Omental fat pad (tissue), 4 donors: ENCODE results near the gene JMJD1C. TPM values are rescaled to one million over a fixed set of nuclear protein-coding genes. Genes with fewer than 3 reads are reported as not detected.
"Not testable (repeated sequence)": the region's sequence is repeated elsewhere in the genome, so short reads cannot be mapped to it uniquely, and the experiment has no call there.

Source experiments
- ATAC-seq: fragments of 150-250 bp; one replicate; pipeline ENCODE4 v1.9.1; 2016; ENCODE audit warnings: mild to moderate bottlenecking, moderate library complexity; ENCODE audit not compliant: low FRiP score
- DNase-seq: peaks from one replicate; pipeline ENCODE4 v3.0.0-alpha.2; 2019; ENCODE audit warnings: low spot score
- CTCF ChIP-seq, 3 donors: fragments of 450-650 bp; IDR thresholded peaks; one replicate each; pipeline ENCODE4 v1.5.1; 2016 to 2017; ENCODE audit warnings: antibody characterized with exemption in 3 of 3, mild to moderate bottlenecking in 3 of 3, moderate library complexity in 2 of 3
- total RNA-seq, 4 donors: library from RNA; depleted of rRNA; stranded (reverse); fragments of >200 nt; gene quantifications; one replicate each; pipeline ENCODE4 v1.1.0, GENCODE V29; 2016

Gene JMJD1C
- total RNA-seq, 4 donors from 2014 or later: 99.8 to 179 (median 149) TPM

GRCh38 chr10:63155388-63156020, 310.3 kb downstream of the JMJD1C start:
- TF ChIP-seq CTCF (IDR thresholded peaks at IDR 0.05): no peak

GRCh38 chr10:63154546-63155387, 311.0 kb downstream of the JMJD1C start:
- no peak for TF ChIP-seq CTCF (IDR thresholded peaks at IDR 0.05)
- ATAC-seq: no peak
- no peak for DNase-seq

More at GRCh38 chr10:63155388-63156020, 310.3 kb downstream of the JMJD1C start:
- DNase-seq (no peak), ATAC-seq (no peak)

- ATAC-seq, DNase-seq: not testable (repeated sequence)
Observed at GRCh38 chr10:63153868-63154545, 311.8 kb downstream of the JMJD1C start.

GRCh38 chr10:63150745-63151144, 315.0 kb downstream of the JMJD1C start:
- no peak for ATAC-seq

GRCh38 chr10:63146503-63146902, 319.3 kb downstream of the JMJD1C start:
- DNase-seq (no peak), ATAC-seq (no peak)
- TF ChIP-seq CTCF (IDR thresholded peaks at IDR 0.05): no peak

More at GRCh38 chr10:63150745-63151144, 315.0 kb downstream of the JMJD1C start:
- TF ChIP-seq CTCF (IDR thresholded peaks at IDR 0.05): no peak
- DNase-seq: no peak

- no peak for TF ChIP-seq CTCF (IDR thresholded peaks at IDR 0.05)
- ATAC-seq (no peak), DNase-seq (no peak)
Observed at GRCh38 chr10:63145782-63146181, 320.0 kb downstream of the JMJD1C start.

- ATAC-seq (peak; percentile 56), DNase-seq (no peak)
- TF ChIP-seq CTCF (IDR thresholded peaks at IDR 0.05): no peak
Observed at GRCh38 chr10:63143987-63144386, 321.8 kb downstream of the JMJD1C start.
